NT2/D1 (cell line): Measurements from ENCODE around the gene RAB3IL1.
"Not testable (repeated sequence)": the region's sequence is repeated elsewhere in the genome, so short reads cannot be mapped to it uniquely, and the experiment has no call there.

Experiments
- DNase-seq: peaks from one replicate; pipeline ENCODE4 v3.0.0-alpha.2; 2011; ENCODE audit warnings: low read depth, low spot score
- H3K27me3 ChIP-seq: 2 replicates; pipeline ENCODE4 v1.6.0; 2011; ENCODE audit warnings: mild to moderate bottlenecking; ENCODE audit not compliant: insufficient read length, insufficient read depth
- H3K36me3 ChIP-seq: 2 replicates; pipeline ENCODE4 v1.6.1; 2011; ENCODE audit warnings: mild to moderate bottlenecking, low read length, mixed read lengths; ENCODE audit not compliant: insufficient read depth, insufficient read length
- H3K4me1 ChIP-seq: 2 replicates; pipeline ENCODE4 v1.5.1; 2011; ENCODE audit not compliant: insufficient read depth, insufficient read length
- H3K4me3 ChIP-seq: 2 replicates; pipeline ENCODE4 v1.5.1; 2011; ENCODE audit warnings: low read depth; ENCODE audit not compliant: insufficient read length
- H3K9ac ChIP-seq: 2 replicates; pipeline ENCODE4 v1.6.0; 2011; ENCODE audit warnings: low read depth; ENCODE audit not compliant: insufficient read length
- H3K9me3 ChIP-seq: 2 replicates; pipeline ENCODE4 v1.5.1; 2011; ENCODE audit warnings: mild to moderate bottlenecking, low read length; ENCODE audit not compliant: insufficient read depth
- SUZ12 ChIP-seq: IDR thresholded peaks from 2 replicates; pipeline ENCODE4 v1.6.1; 2011; ENCODE audit not compliant: insufficient read length, insufficient read depth; ENCODE audit errors: extremely low read depth
- YY1 ChIP-seq: IDR thresholded peaks from 2 replicates; pipeline ENCODE4 v1.6.1; 2011; ENCODE audit not compliant: insufficient read length, insufficient read depth
- ZNF274 ChIP-seq: IDR thresholded peaks from 2 replicates; pipeline ENCODE4 v1.6.1; 2011; ENCODE audit warnings: mild to moderate bottlenecking, low read depth, low read length

Gene RAB3IL1

GRCh38 chr11:61885784-61886580, 31.4 kb downstream of the RAB3IL1 start:
- TF ChIP-seq SUZ12 (no peak), YY1 (no peak), ZNF274 (no peak)

DNA sequence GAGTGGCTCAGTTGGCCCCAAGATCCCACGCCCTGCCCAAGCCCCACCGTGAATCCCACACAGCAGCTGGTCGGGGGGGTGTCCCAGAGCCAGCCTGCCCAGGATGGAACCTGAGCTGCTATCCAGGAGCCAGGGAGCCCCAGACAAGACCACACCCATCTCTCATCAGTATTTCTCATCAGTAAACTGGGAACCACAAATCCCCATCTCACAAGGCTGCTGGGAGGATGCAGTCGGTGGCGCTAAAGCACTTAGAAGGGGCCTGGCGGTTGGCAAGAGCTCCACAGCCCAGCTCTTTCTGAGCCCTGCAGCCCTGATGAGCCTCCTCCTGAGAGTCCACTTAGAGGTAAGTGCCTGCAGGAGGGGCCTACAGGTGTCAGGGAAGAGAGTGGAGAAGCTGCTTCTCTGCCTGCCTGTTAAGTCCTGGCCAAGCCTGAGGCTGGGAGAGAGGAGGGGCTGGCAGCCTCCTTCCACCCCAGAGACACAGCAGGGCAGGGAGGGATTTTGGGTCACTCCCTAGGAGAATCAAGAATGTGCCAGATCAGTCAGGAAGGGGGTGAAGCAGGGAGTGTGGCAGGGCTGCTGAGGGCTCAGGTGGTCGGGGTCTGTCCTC, 32.1 kb downstream of the RAB3IL1 start:
- TF ChIP-seq SUZ12 (no peak), YY1 (no peak), ZNF274 (no peak)
- Histone ChIP-seq H3K9me3 (peaks cover 6% of the 10 kb centered on the region; the same call in 1 of the 2 replicates), H3K27me3 (no peaks in the 10 kb centered on the region), H3K4me3 (no peak overlapping the region), H3K9ac (no peak overlapping the region), H3K36me3 (peaks cover 7% of the 10 kb centered on the region), H3K4me1 (peaks cover 21% of the 10 kb centered on the region)
- DNase-seq, result no peak

More at GRCh38 chr11:61885784-61886580, 31.4 kb downstream of the RAB3IL1 start:
- H3K27me3 ChIP-seq, result no peaks in the 10 kb centered on the region
- peaks cover 6% of the 10 kb centered on the region; the same call in 1 of the 2 replicates for H3K9me3 ChIP-seq
- H3K4me1 ChIP-seq, result peaks cover 26% of the 10 kb centered on the region
- H3K9ac ChIP-seq, result no peak overlapping the region
- DNase-seq, result no peak
- H3K4me3 ChIP-seq, result no peak overlapping the region
- peaks cover 7% of the 10 kb centered on the region for H3K36me3 ChIP-seq

GRCh38 chr11:61883947-61884346, 33.4 kb downstream of the RAB3IL1 start:
- DNase-seq, result no peak
- peaks cover 6% of the 10 kb centered on the region; the same call in 1 of the 2 replicates for H3K9me3 ChIP-seq
- peaks cover 27% of the 10 kb centered on the region for H3K4me1 ChIP-seq
- TF ChIP-seq ZNF274 (no peak), SUZ12 (no peak), YY1 (no peak)
- H3K9ac ChIP-seq, result no peak overlapping the region
- H3K27me3 ChIP-seq, result no peaks in the 10 kb centered on the region
- no peak overlapping the region for H3K4me3 ChIP-seq
- H3K36me3 ChIP-seq, result peaks cover 14% of the 10 kb centered on the region

- Histone ChIP-seq H3K9me3 (peaks cover 6% of the 10 kb centered on the region; the same call in 1 of the 2 replicates), H3K4me1 (peaks cover 29% of the 10 kb centered on the region), H3K27me3 (no peaks in the 10 kb centered on the region), H3K9ac (no peak overlapping the region), H3K4me3 (no peak overlapping the region), H3K36me3 (peaks cover 20% of the 10 kb centered on the region)
- DNase-seq, result no peak
- no peak for TF ChIP-seq YY1
- TF ChIP-seq ZNF274, result no peak
- TF ChIP-seq SUZ12, result no peak
Observed at GRCh38 chr11:61883327-61883726, 34.0 kb downstream of the RAB3IL1 start.

- Histone ChIP-seq H3K4me1 (peaks cover 29% of the 10 kb centered on the region), H3K9ac (no peak overlapping the region), H3K4me3 (no peak overlapping the region), H3K36me3 (peaks cover 24% of the 10 kb centered on the region), H3K9me3 (peaks cover 6% of the 10 kb centered on the region; the same call in 1 of the 2 replicates), H3K27me3 (no peaks in the 10 kb centered on the region)
- DNase-seq, result no peak
- TF ChIP-seq YY1 (no peak), SUZ12 (no peak), ZNF274 (no peak)
Observed at GRCh38 chr11:61882879-61883278, 34.5 kb downstream of the RAB3IL1 start.

- DNase-seq, H3K4me3 ChIP-seq, H3K27me3 ChIP-seq, H3K9ac ChIP-seq, H3K9me3 ChIP-seq: not testable (repeated sequence)
- peaks cover 29% of the 10 kb centered on the region for H3K4me1 ChIP-seq
- peaks cover 30% of the 10 kb centered on the region for H3K36me3 ChIP-seq
Observed at GRCh38 chr11:61882267-61882666, 35.1 kb downstream of the RAB3IL1 start.

DNA sequence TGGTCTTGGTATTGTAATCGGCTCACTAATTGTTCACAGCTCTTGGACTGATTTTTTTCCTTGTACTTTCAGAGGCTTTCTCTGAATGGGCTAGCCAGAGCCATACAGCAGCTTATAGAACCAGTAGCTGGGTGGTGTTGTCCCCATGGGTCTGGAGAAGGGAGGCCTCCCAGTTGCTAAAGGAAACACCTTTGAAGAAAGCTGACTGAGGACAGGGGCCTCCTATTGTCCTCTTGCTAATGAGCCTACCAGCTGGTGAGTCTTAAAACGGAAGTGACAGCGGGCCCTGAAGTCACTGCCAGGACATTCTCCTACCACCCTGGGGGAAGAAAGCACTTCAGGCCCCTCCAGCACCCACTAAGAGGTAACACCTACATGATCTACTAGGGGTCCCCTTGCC, 36.0 kb downstream of the RAB3IL1 start:
- no peak overlapping the region for H3K4me3 ChIP-seq
- no peak overlapping the region for H3K9ac ChIP-seq
- peaks cover 29% of the 10 kb centered on the region for H3K4me1 ChIP-seq
- TF ChIP-seq ZNF274, result no peak
- TF ChIP-seq SUZ12, result no peak
- TF ChIP-seq YY1, result no peak
- no peaks in the 10 kb centered on the region for H3K27me3 ChIP-seq
- H3K36me3 ChIP-seq, result peaks cover 25% of the 10 kb centered on the region
- no peaks in the 10 kb centered on the region for H3K9me3 ChIP-seq
- no peak for DNase-seq

DNA sequence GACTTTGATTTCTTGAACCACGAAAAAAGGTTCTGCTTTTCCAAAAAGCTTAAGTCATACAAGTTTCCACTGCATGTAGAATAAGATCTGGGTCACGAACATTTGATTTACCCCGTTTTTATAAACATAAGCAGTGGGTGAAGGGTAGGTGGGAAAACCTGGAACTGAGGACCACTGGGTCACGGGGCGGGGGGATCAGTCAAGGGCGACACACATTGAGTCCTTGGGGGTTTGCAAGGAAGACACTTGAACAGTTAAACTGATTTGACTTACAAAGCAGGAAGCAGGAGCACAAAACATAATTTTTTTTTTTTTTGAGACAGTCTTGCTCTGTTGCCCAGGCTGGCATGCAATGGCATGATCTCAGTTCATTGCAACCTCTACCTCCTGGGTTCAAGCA, 36.9 kb downstream of the RAB3IL1 start:
- Histone ChIP-seq H3K9me3 (no peaks in the 10 kb centered on the region), H3K9ac (no peak overlapping the region), H3K4me1 (peaks cover 25% of the 10 kb centered on the region), H3K4me3 (no peak overlapping the region), H3K27me3 (no peaks in the 10 kb centered on the region), H3K36me3 (peaks cover 28% of the 10 kb centered on the region)
- DNase-seq, result no peak
- TF ChIP-seq SUZ12, result no peak
- no peak for TF ChIP-seq YY1
- no peak for TF ChIP-seq ZNF274
